ENCODE data around the gene GALNT9. TPM values are rescaled to one million over a fixed set of nuclear protein-coding genes. Genes with fewer than 3 reads are reported as not detected.

GALNT9 gene
- total and polyA plus RNA-seq, 2 donors (not counting 1 experiment from before 2014, with no cell fraction given) = 0.71 to 2.4 TPM

DNA sequence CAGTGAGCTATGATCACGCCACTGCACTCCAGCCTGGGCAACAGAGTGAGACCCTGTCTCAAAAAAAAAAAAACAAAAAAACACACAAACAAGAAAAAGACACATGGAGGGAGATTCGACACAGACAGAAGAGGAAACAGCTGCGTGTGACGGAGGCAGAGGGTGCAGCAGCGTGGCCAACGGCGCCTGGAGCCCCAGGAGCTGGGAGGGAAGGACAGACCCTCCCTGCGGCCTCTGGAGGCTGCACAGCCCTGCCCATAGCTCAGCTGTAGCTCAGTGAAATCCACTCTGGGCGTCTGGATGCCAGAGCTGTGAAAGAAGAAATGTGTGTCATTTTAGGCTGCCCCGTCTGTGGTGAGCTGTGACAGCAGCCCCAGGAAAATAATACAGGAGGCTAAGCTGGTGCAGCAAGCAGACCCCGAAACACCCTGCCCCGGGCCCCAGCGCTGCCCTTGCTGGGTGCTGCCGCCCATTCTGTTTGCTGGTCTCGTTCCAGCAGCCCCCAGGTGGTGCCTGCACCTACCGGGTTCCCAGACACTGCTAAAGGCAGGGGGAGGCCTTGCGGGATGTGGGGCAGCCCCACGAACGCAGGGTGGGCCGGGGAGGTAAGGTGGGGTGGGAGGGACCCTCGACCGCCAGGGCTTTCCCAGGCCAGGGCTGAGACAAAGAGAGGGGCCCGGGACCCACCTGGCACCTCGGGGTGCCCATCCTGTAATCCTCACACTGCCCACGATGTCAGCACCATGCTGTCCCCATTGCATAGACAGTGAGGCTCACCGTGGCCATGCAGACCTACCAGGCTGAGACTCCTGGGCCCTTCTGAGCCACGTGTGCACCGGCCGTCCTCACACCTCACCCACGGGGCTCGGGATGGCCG, 21.2 kb downstream of the GALNT9 start:
- H3K9me3 ChIP-seq (ENCODE audit: control extremely low read depth in 1 of 3, control insufficient read depth in 2 of 3, insufficient read depth in 1 of 3, low read length in 2 of 3) = peaks cover 0 to 59% (median 10%) of the 10 kb centered on the region in 3 donors
- Mint-ChIP-seq H3K4me3 (no peak overlapping the region), H3K27me3 (no peaks in the 10 kb centered on the region), H3K9me3 (ENCODE audit: insufficient read depth) (peaks cover 12% of the 10 kb centered on the region), H3K27ac (no peak overlapping the region), H3K4me1 (no peaks in the 10 kb centered on the region)
- H3K36me3 ChIP-seq (replicated peaks in 1 of 2; ENCODE audit: control extremely low read depth in 1 of 2, control insufficient read depth in 1 of 2, extremely low read depth in 1 of 2, insufficient read depth in 2 of 2, low read length in 1 of 2) = no peaks in the 10 kb centered on the region
- no peak overlapping the region for H3K9ac ChIP-seq (ENCODE audit: low read length)
- DNase-seq (no peak), ATAC-seq (ENCODE audit: low read depth) (no peak)
- no peaks in the 10 kb centered on the region for H4K20me1 ChIP-seq (ENCODE audit: control insufficient read depth, insufficient read depth, low read length, poor library complexity, severe bottlenecking)
- H3K79me2 ChIP-seq (ENCODE audit: control insufficient read depth, insufficient read depth, low read length) = no peaks in the 10 kb centered on the region
- 61% methylated on average over 31 of the region's 32 CpGs for WGBS (ENCODE audit: insufficient coverage)
- no peak overlapping the region for H2AFZ ChIP-seq (ENCODE audit: insufficient read depth, low read depth, low read length, poor library complexity, severe bottlenecking)
- no peak overlapping the region for H3K4me3 ChIP-seq (ENCODE audit: control extremely low read depth in 1 of 5, extremely low read depth in 1 of 5, insufficient read depth in 1 of 5, low read depth in 2 of 5, low read length in 4 of 5)
- no peak overlapping the region for H3K27ac ChIP-seq (ENCODE audit: low read length in 2 of 2)
- intact Hi-C loops (cut with micrococcal nuclease) = no loop called here
- ChIA-PET POLR2A (no interaction called here), CTCF (no interaction called here)
- no peaks in the 10 kb centered on the region for H3K4me1 ChIP-seq (ENCODE audit: control insufficient read depth in 2 of 2, insufficient read depth in 2 of 2, low read length in 2 of 2)
- H3K4me2 ChIP-seq (replicated peaks; ENCODE audit: low read depth, low read length, poor library complexity, severe bottlenecking) = no peak overlapping the region
- no peak for TF ChIP-seq EZH2 (IDR thresholded peaks at IDR 0.05; ENCODE audit: borderline replicate concordance, insufficient read depth, low read depth, low read length, poor library complexity, severe bottlenecking)
- TF ChIP-seq, protein P1, sequence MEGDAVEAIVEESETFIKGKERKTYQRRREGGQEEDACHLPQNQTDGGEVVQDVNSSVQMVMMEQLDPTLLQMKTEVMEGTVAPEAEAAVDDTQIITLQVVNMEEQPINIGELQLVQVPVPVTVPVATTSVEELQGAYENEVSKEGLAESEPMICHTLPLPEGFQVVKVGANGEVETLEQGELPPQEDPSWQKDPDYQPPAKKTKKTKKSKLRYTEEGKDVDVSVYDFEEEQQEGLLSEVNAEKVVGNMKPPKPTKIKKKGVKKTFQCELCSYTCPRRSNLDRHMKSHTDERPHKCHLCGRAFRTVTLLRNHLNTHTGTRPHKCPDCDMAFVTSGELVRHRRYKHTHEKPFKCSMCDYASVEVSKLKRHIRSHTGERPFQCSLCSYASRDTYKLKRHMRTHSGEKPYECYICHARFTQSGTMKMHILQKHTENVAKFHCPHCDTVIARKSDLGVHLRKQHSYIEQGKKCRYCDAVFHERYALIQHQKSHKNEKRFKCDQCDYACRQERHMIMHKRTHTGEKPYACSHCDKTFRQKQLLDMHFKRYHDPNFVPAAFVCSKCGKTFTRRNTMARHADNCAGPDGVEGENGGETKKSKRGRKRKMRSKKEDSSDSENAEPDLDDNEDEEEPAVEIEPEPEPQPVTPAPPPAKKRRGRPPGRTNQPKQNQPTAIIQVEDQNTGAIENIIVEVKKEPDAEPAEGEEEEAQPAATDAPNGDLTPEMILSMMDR (IDR thresholded peaks at IDR 0.05) = no peak
- no peaks in the 10 kb centered on the region for H3K27me3 ChIP-seq (replicated peaks in 1 of 4; ENCODE audit: control extremely low read depth in 1 of 4, control insufficient read depth in 3 of 4, insufficient read depth in 4 of 4, low read length in 3 of 4)

DNA sequence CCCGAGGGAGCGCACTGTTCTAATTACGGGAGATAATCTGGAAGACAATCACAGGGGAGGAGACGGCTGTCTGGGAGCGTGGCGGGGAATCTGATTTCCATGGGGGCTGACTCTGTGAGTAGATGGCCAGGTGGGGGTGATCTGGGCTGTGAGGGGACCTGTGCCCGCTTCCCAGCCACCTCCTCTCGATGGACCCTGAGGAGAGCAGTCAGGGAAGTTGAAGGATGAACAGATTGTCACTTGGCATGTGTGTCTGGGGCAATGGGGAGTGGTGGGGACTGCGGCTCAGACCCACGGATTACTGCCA, 22.6 kb downstream of the GALNT9 start:
- no peak overlapping the region for H3K27ac Mint-ChIP-seq
- no peak overlapping the region for H3K27ac ChIP-seq (ENCODE audit: low read length in 2 of 2)
- peaks cover 0 to 52% (median 10%) of the 10 kb centered on the region in 3 donors for H3K9me3 ChIP-seq (ENCODE audit: control extremely low read depth in 1 of 3, control insufficient read depth in 2 of 3, insufficient read depth in 1 of 3, low read length in 2 of 3)
- H3K27me3 ChIP-seq (replicated peaks in 1 of 4; ENCODE audit: control extremely low read depth in 1 of 4, control insufficient read depth in 3 of 4, insufficient read depth in 4 of 4, low read length in 3 of 4) = no peaks in the 10 kb centered on the region
- peaks cover 9% of the 10 kb centered on the region for H3K9me3 Mint-ChIP-seq (ENCODE audit: insufficient read depth)
- H3K4me3 Mint-ChIP-seq = no peak overlapping the region
- TF ChIP-seq, protein P1 (IDR thresholded peaks at IDR 0.05) = no peak
- no peak for TF ChIP-seq EZH2 (IDR thresholded peaks at IDR 0.05; ENCODE audit: borderline replicate concordance, insufficient read depth, low read depth, low read length, poor library complexity, severe bottlenecking)
- POLR2A ChIA-PET = no interaction called here
- no peaks in the 10 kb centered on the region for H3K4me1 ChIP-seq (ENCODE audit: control insufficient read depth in 2 of 2, insufficient read depth in 2 of 2, low read length in 2 of 2)
- 79% methylated on average over 10 of the region's 10 CpGs for WGBS (ENCODE audit: insufficient coverage)
- H3K9ac ChIP-seq (ENCODE audit: low read length) = no peak overlapping the region
- H4K20me1 ChIP-seq (ENCODE audit: control insufficient read depth, insufficient read depth, low read length, poor library complexity, severe bottlenecking) = no peaks in the 10 kb centered on the region
- no peaks in the 10 kb centered on the region for H3K27me3 Mint-ChIP-seq
- H3K4me1 Mint-ChIP-seq = no peaks in the 10 kb centered on the region
- no peak overlapping the region for H3K4me3 ChIP-seq (ENCODE audit: control extremely low read depth in 1 of 5, extremely low read depth in 1 of 5, insufficient read depth in 1 of 5, low read depth in 2 of 5, low read length in 4 of 5)
- H3K79me2 ChIP-seq (ENCODE audit: control insufficient read depth, insufficient read depth, low read length) = no peaks in the 10 kb centered on the region
- intact Hi-C loops (cut with micrococcal nuclease) = no loop called here
- H3K4me2 ChIP-seq (replicated peaks; ENCODE audit: low read depth, low read length, poor library complexity, severe bottlenecking) = no peak overlapping the region
- no peak for DNase-seq
- ATAC-seq (ENCODE audit: low read depth) = no peak
- no peak overlapping the region for H2AFZ ChIP-seq (ENCODE audit: insufficient read depth, low read depth, low read length, poor library complexity, severe bottlenecking)
- H3K36me3 ChIP-seq (replicated peaks in 1 of 2; ENCODE audit: control extremely low read depth in 1 of 2, control insufficient read depth in 1 of 2, extremely low read depth in 1 of 2, insufficient read depth in 2 of 2, low read length in 1 of 2) = no peaks in the 10 kb centered on the region
- CTCF ChIA-PET = no interaction called here

All from B cell (primary cell).